Breast epithelium (tissue), 3 donors: ENCODE data around the gene YWHAG.

Source experiments
- POLR2A ChIP-seq: fragments of 450-650 bp; IDR thresholded peaks from one replicate; pipeline ENCODE4 v1.6.1; 2016; ENCODE audit warnings: antibody characterized with exemption, mild to moderate bottlenecking, moderate library complexity
- POLR2AphosphoS5 ChIP-seq, 3 donors: sonication (generic); formaldehyde crosslinking; IDR thresholded peaks; one replicate each; pipeline ENCODE4 v1.6.1; 2017; ENCODE audit warnings: antibody characterized with exemption in 3 of 3
- TF ChIP-seq, protein P1 (sequence below), 3 donors: fragments of 450-650 bp; IDR thresholded peaks; one replicate each; pipeline ENCODE4 v1.5.1; 2016 to 2017; ENCODE audit warnings: antibody characterized with exemption in 3 of 3, mild to moderate bottlenecking in 3 of 3, moderate library complexity in 3 of 3

DNA sequence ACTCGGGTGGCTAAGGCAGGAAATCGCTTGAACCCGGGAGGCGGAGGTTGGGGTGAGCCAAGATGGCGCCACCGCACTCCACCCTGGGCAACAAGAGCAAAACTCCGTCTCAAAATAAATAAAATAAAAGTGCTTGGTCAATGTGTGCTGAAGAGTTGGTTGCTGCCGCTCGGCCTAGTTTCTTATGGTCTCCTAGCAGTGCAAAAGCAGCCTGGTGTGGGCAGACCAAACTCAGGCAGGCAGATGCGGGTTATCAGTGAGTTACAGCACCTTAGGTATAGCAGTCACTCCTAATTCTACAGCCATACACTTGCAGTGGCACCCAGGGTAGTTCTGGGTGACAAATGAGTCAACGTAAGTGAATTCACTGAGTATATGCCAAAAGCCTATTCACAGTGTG, 33.7 kb downstream of the YWHAG start:
- TF ChIP-seq, protein P1, sequence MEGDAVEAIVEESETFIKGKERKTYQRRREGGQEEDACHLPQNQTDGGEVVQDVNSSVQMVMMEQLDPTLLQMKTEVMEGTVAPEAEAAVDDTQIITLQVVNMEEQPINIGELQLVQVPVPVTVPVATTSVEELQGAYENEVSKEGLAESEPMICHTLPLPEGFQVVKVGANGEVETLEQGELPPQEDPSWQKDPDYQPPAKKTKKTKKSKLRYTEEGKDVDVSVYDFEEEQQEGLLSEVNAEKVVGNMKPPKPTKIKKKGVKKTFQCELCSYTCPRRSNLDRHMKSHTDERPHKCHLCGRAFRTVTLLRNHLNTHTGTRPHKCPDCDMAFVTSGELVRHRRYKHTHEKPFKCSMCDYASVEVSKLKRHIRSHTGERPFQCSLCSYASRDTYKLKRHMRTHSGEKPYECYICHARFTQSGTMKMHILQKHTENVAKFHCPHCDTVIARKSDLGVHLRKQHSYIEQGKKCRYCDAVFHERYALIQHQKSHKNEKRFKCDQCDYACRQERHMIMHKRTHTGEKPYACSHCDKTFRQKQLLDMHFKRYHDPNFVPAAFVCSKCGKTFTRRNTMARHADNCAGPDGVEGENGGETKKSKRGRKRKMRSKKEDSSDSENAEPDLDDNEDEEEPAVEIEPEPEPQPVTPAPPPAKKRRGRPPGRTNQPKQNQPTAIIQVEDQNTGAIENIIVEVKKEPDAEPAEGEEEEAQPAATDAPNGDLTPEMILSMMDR (IDR thresholded peaks at IDR 0.05): no peak
- TF ChIP-seq POLR2A (no peak), POLR2AphosphoS5 (IDR thresholded peaks at IDR 0.05) (no peak)
